HG02642 (cell line): ENCODE results near the gene SZRD1.
A peak's percentile ranks its signal among the peaks of the same experiment; 100 is the strongest.

Experiments
- ATAC-seq: cut with Tn5 transposase; IDR thresholded peaks from one replicate; pipeline ENCODE4 v1.9.1; 2021; ENCODE audit warnings: mild to moderate bottlenecking; ENCODE audit not compliant: unreplicated experiment, poor library complexity

The SZRD1 gene

DNA sequence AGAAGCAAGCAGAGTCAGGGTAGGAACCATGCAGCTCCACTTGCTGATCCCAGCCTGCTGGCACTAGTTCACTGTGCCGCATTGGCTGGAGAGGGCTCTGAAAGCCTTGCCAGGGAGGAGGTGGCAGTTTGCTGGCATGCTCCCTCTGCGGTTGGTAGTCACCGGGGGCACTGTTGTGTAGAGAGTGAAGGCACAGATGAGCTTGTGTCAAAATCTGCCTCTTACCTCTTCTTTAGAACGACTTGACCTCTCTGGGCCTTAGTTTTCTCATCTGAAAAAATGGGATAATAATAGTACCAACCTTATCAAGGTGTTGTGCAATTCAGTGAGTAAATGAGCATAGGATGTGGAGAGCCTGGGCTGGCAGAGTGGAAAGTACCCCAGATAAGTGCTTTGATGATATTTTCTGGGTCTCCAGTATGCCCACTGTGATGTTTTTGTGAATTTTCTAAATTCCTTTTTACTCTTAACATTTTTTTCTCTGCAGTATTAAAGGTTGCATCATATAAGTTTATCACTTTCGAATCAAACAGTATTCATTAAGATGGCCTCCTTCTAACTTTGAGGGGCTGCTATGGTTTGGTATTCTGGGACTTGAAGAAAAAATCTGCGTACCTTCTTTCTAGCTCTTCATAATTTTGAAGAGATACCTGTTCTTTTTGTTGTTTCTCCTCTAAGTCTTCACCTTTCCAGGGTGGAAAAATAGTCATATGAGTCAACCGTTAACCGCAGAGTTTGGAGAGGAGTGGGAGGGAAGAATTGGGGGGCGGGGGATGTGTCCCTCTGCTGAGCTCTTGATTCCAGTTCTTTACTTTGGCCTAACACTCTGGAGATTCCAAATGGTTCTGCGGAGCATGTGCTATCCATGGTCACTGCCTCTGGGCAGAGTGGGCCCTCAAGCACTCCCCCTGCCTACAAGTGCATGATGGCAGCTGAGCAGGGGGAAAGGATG is 26.8 kb downstream of the SZRD1 start:
- no peak for ATAC-seq

GRCh38 chr1:16394977-16395376 is 27.9 kb downstream of the SZRD1 start:
- ATAC-seq, result no peak

DNA sequence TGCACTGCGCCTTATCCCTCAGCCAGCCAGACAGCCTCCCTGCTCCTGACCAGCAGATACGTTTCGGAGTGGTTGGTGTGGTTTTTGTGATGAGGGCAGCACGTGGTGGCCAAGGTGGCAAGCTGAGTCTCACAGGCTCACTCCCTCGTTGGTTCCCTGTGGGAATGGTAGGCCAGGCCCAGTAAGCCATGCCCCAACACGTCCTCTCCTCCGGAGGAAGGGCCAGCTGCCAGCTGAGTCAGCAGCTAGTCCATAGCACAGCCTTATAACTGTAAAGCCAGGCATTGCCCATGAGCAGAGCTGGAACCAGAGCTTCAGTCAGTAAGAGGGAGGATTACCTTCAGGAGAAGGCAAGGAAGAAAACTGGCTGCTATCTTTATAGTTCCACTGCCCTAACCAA is 29.5 kb downstream of the SZRD1 start:
- ATAC-seq, result no peak

- no peak for ATAC-seq
These were observed 30.1 kb downstream of the SZRD1 start for GRCh38 chr1:16397120-16397519.

GRCh38 chr1:16398371-16398953 is 31.4 kb downstream of the SZRD1 start:
- no peak for ATAC-seq

- ATAC-seq, result no peak
These were observed 35.7 kb downstream of the SZRD1 start for GRCh38 chr1:16402742-16403141.

DNA sequence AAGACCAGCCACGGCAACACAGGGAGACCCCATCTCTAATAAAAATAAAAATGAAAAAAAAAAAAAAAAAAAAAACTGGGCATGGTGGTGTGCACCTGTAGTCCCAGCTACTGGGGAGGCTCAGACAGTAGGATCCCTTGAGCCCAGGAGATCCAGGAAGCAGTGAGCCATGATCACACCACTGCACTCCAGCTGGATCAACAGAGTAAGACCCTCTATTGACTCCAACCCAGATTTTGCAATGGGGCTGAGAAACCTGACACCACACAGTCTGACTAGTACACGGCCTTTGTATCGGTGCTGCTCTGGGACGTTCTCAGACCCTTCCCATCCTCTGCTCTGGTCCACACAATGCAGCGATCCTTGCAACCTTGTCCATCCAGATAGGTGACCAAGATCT is 38.4 kb downstream of the SZRD1 start:
- no peak for ATAC-seq

DNA sequence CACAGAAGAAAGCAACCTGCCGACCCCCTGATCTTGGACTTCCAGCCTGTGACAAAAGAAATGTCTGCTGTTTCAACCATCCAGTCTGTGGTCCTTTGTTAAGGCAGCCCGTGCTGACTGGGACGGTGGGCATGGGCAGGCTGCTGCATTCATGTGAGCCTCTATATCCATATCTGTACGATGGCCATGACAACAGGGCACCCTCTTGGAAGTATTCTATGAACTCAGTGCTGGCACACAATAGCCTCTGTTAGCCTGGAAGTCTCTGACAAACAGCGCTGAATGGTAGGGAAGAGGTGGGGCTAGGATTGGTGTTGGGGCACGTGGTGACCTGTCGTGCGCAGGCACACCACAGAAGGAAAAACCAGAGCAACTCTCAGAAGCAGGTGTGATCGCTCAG is 39.8 kb downstream of the SZRD1 start:
- ATAC-seq, result no peak

GRCh38 chr1:16409536-16410152 is 42.6 kb downstream of the SZRD1 start:
- ATAC-seq, result no peak

DNA sequence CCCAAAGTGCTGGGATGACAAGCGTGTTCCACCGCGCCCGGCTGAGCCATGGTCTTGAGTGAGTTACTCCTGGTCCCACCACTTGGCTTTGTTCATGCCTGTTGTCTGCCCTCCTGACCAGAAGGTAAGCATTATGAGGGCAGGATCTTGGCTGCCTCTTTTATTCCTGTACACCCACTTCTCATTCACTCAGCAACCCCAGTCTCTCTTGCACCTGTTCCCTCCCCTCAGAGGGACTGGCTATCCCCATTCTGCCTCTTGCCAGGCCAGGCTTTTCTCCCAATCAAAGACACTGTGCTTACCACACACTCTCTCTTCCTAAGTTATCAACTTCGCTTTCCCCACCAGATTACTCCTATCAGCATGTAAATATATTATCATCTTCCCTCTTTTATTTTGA is 43.8 kb downstream of the SZRD1 start:
- no peak for ATAC-seq

DNA sequence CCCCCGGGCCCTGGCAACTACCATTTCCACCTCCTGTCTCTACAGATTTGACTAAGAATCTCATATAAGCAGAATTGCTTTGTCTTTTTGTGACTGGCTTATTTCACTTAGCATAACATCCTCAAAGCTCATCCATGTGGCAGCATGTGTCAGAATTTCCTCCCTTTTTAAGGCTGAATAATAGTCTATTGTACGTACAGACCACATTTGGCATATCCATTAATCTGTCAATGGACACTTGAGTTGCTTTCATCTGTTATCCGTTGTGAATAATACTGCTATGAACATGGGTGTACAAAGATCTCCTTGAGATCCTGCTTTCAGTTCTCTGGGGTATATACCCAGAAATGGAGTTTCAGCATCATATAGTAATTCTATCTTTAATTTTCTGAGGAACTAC is 46.1 kb downstream of the SZRD1 start:
- no peak for ATAC-seq

- ATAC-seq, result no peak
These were observed 51.9 kb downstream of the SZRD1 start for GRCh38 chr1:16418823-16419425.

GRCh38 chr1:16420424-16421118 is 53.5 kb downstream of the SZRD1 start:
- peak; percentile 57 for ATAC-seq

DNA sequence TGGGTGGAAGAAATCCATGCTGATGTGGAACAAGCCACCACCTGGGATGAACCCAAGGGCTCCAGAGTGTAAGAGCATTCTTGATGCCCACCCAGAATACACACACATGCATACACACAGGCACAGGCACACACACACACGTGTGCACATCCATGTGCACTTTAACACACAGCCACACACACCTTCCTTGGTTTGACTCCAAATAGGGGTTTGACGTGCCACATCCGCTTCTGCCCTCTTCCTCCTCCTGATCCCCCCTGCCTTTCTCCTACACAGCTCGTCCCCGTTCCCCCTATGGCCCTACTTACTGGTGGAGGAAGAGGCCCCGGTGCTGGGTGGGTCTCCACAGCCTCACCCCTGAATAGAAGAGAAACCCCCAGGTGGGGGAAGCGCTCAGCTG is 54.2 kb downstream of the SZRD1 start:
- no peak for ATAC-seq

DNA sequence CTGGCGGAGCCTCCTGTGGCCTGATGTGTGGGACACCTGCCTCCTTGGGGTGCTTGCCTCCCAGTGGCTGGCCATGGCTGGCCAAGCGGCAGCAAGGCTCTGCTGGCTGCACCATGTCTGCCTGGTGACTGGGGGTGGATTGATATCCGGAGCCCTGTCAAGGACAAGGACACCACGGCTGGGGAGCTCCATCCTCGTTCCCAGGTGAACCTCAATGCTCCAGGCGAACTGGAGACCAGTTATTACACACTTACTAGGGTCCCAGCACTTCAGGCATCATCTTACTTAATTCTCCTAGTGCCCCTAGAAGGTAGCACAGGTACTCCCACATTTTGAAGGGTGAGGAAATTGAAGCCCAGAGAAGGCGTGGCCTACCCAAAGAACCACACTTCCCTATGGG is 55.0 kb downstream of the SZRD1 start:
- no peak for ATAC-seq

GRCh38 chr1:16425125-16426025 is 58.3 kb downstream of the SZRD1 start:
- ATAC-seq, result no peak

DNA sequence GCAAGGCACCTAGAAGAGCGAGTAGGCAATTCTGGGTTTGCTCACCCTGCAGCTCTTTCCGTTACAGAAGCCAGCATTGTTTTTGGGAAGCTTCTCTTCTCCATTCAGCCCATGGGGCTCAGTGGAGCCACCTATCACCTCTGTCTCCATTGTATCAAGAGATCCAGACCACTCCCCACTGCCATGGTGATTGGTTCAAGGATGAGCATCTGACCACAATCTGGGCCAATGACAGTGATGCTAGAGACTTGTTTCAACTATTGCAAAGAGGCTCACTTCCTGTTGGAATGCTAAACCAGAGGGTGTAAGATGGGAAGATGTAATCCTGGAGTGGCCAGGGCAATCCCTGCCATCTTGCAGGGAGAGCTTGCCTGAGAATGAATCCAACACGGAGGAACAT is 63.6 kb downstream of the SZRD1 start:
- no peak for ATAC-seq

- ATAC-seq, result no peak
These were observed 66.0 kb downstream of the SZRD1 start for GRCh38 chr1:16433030-16433429.

DNA sequence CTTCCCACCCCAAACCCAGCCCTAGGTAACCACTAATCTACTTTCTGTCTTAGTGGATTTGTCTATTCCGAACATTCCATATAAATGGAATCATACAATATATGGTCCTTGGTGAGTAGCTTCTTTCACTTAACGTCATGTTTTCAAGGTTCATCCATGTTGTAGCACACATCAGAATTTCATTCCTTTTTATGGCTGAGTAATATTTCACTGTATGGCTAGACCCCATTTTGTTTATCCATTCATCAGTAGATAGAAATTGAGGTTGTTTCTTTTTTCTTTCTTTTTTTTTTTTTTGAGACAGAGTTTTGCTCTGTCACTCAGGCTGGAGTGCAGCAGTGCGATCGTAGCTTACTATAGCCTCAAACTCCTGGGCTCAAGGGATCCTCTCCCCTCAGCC is 67.0 kb downstream of the SZRD1 start:
- no peak for ATAC-seq
